GM10248 (cell line): Measurements from ENCODE around the gene LIMS2.

Experiments used
- CTCF ChIA-PET: fragments of 300-600 bp; sonication (Branson Sonifier 250); formaldehyde crosslinking; extraction: SDS; loops from one replicate; lab custom pipeline; 2021; ENCODE audit warnings: antibody characterized with exemption; lab: Yijun Ruan, JAX
- POLR2A ChIA-PET: fragments of 350-650 bp; sonication (Branson Sonifier 250); formaldehyde crosslinking; extraction: SDS; loops from one replicate; lab custom pipeline; 2020; ENCODE audit warnings: antibody characterized with exemption; lab: Yijun Ruan, JAX
- DNase-seq: peaks from one replicate; pipeline ENCODE4 v3.0.0; 2012; ENCODE audit errors: extremely low spot score
- TF ChIP-seq, protein P1 (sequence below): IDR thresholded peaks from 2 replicates; pipeline ENCODE4 v1.5.1; 2012; ENCODE audit warnings: mild to moderate bottlenecking, low read depth; ENCODE audit errors: extremely low read depth, missing control alignments, control extremely low read depth

The LIMS2 gene

DNA sequence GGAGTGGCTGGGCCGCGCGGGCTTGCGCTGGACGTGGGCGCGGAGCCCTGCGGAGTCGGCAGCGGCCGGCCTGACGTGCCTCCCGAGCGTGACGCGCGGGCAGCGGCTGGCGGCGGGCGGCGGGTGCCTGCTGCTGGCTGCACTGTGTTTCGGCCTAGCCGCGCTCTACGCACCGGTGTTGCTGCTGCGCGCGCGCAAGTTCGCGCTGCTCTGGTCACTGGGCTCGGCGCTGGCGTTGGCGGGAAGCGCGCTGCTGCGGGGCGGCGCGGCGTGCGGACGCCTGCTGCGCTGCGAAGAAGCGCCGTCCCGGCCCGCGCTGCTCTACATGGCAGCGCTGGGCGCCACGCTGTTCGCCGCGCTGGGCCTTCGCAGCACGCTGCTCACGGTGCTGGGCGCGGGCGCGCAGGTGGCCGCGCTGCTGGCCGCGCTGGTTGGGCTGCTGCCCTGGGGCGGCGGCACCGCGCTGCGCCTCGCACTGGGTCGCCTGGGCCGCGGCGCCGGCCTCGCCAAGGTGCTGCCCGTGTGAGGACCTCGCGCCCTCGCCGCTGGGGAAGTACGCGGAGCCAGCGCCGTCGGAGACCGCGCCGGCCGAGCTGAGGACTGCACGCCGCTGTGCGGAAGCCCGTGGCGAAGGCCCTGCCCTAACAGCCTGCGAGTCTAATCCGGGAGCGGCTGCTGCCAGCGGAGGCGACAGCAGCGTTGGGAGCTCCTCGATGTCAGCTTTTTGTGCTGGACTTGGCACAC lies 26.5 kb upstream of the LIMS2 start:
- peak; percentile 79 for DNase-seq
- ChIA-PET POLR2A (interaction anchor here (1.0 to 1.4 kb wide), 2 partner anchors 26 to 110 kb away, joined by 3 to 4 read pairs; no protein-coding TSS in a partner anchor), CTCF (interaction anchor here (0.8 to 1.7 kb wide), 6 partner anchors 24 to 164 kb away, joined by 3 to 5 read pairs (median 3); no protein-coding TSS in a partner anchor)
- TF ChIP-seq, protein P1, sequence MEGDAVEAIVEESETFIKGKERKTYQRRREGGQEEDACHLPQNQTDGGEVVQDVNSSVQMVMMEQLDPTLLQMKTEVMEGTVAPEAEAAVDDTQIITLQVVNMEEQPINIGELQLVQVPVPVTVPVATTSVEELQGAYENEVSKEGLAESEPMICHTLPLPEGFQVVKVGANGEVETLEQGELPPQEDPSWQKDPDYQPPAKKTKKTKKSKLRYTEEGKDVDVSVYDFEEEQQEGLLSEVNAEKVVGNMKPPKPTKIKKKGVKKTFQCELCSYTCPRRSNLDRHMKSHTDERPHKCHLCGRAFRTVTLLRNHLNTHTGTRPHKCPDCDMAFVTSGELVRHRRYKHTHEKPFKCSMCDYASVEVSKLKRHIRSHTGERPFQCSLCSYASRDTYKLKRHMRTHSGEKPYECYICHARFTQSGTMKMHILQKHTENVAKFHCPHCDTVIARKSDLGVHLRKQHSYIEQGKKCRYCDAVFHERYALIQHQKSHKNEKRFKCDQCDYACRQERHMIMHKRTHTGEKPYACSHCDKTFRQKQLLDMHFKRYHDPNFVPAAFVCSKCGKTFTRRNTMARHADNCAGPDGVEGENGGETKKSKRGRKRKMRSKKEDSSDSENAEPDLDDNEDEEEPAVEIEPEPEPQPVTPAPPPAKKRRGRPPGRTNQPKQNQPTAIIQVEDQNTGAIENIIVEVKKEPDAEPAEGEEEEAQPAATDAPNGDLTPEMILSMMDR: peak; percentile 22

DNA sequence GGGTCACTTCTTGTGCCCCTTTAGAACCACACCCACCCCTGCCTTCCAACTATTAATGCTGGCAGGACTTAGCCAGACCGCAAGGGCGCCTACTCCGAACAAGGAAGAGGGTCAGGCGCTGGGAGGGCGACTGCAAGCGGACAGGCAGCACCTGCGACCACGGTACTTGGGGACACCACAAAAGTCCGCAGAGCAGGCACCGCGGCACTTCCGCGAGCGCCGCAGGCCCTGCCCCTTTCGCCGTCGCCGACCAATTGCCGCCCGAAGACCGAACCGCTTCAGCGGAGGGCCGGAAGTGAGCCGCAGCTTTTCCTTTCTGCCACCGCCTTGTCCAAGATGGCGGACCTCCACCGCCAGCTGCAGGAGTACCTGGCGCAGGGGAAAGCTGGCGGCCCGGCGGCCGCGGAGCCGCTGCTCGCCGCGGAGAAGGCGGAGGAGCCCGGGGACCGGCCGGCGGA lies 25.9 kb upstream of the LIMS2 start, which contains the start of gene SFT2D3:
Gene SFT2D3 (plus strand): TSS at position 305 of the 458 bp plus-strand sequence. CDS start 32 bp downstream, at position 337.
- TF ChIP-seq, protein P1: no peak
- ChIA-PET POLR2A (interaction anchor here (1.0 to 1.4 kb wide), 2 partner anchors 25 to 110 kb away, joined by 3 to 4 read pairs; no protein-coding TSS in a partner anchor), CTCF (interaction anchor here (1.6 kb wide), 1 partner anchor 110 kb away, joined by 4 read pairs; no protein-coding TSS in a partner anchor)
- DNase-seq: peak; percentile 95

DNA sequence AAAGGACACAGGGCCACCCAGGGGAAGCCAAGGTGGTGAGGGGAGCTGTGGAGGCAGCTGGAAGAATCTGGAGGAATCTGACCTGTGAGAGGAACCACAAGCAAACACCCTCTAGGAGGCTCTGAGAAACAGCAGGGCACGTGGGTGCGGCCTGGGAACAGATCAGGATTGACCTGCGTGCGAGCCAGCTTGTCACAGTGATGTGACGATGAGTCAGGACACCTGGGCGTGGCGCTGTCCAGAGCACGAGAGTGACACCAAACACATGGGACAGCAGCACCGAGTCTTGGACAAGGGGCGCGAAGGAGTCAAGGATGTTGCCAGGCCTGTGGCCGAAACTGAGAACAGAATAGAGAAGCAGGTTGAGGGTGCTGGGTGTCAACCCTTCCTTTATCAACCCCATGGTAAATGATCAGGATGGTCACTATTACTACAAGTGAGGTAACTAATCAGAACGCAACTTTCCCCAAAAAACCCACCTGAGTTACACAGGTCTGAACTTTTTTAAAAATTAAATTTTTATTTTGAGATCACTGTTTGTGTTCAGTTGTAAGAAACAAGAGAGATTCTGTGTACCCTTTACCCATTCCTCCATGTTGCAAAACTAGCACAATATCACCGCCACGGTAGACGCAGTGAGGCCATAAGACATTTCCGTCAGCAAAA lies 25.3 kb upstream of the LIMS2 start:
- POLR2A ChIA-PET: interaction anchor here (0.6 to 1.4 kb wide), 3 partner anchors 25 to 137 kb away, joined by 3 to 4 read pairs (median 3); no protein-coding TSS in a partner anchor
- CTCF ChIA-PET: interaction anchor here (1.6 kb wide), 1 partner anchor 110 kb away, joined by 4 read pairs; no protein-coding TSS in a partner anchor
- TF ChIP-seq, protein P1: no peak
- DNase-seq: peak; percentile 84

DNA sequence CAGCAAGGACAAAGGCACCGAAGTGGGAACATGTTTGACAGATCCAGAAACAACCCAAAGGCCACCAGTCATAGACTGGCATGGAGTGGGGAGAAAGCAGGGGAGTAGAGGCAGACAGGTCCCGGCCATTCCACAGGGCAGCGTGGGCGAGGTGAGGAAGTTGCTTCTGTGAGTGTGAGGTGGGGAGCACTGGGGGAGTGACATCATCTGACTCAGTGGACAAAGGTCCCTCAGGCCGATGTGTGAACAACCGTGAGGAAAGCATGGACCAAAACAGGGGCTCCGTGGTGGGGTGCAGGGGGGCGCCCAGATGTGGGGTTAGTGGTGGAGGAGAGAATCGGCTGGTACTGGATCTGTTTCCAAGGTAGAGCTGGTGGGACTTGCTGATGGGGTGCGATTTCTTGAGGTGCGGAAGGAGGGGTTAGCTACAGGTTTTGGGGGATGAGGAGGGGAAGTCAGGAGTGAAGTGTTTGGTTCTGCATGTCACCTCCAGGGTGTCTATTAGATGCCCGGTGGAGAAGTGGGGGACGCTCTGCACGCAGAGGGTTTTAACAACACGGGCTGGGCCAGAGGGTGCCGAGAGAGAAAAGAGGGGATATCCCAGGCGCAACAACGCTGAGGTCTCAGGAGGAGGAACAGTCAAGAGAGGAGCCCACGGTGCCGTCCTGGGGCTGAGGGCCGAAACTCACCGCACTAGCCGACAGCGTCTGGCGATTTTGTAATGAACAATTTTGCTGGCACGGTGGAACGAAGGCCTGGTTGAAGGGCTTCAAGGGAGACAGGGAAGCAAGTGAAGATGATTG lies 23.4 kb upstream of the LIMS2 start:
- ChIA-PET CTCF (interaction anchor here (1.2 kb wide), 1 partner anchor 49 kb away, joined by 3 read pairs; no protein-coding TSS in a partner anchor), POLR2A (no interaction called here)
- no peak for DNase-seq
- TF ChIP-seq, protein P1: no peak

DNA sequence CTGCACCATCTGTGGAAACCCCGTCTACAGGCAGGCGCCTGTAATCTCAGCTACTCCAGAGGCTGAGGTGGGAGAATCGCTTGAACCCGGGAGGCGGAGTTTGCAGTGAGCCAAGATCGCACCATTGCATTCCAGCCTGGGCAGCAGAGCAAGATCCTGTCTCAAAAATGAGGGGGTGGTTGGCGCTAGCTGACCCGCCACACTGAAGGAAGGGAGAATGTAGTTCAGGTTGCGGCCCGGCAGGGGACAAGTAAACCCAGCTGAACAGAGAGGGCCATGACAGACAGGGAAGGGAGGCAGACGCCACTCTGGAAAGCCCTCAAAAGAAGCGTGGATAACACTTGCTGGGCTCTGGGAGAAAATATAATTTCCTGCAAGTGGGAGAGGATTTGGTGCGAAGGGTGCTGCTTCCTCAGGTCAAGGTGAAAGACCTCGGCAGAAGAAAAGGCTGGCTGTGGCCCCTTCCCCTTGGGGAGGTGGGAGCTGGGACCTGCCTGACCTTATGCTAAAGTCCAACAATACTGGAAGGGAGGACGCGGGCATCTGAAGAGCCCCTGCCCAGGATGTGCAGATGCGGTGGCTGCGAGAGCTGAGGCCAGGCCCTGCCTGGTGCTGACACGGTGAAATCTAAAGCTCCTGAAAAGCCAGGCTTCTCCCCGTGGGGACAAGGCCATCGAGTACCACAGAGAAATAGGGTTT lies 22.3 kb upstream of the LIMS2 start:
- TF ChIP-seq, protein P1: no peak
- CTCF ChIA-PET: interaction anchor here (1.2 kb wide), 1 partner anchor 48 kb away, joined by 3 read pairs; no protein-coding TSS in a partner anchor
- POLR2A ChIA-PET: no interaction called here
- DNase-seq: no peak
